ENCODE results near the gene ERBB2. TPM values are rescaled to one million over a fixed set of nuclear protein-coding genes. Genes with fewer than 3 reads are reported as not detected.
A peak's percentile ranks its signal among the peaks of the same experiment; 100 is the strongest.

The ERBB2 gene
- total and polyA plus RNA-seq, 9 of the 15 experiments (the other 6 are each of a cell fraction or from before 2014, with no cell fraction given), result 0.74 to 5.6 (median 3.3) TPM

- no peak for TF ChIP-seq HBP1 (CRISPR knock-in tag; IDR thresholded peaks at IDR 0.05)
- no peak for TF ChIP-seq CREB3 (tag; conservative IDR thresholded peaks at IDR 0.05; ENCODE audit: low read depth)
- TF ChIP-seq SUPT5H (IDR thresholded peaks at IDR 0.05), result peak; percentile 78
- no peak for TF ChIP-seq NFXL1 (CRISPR knock-in tag; IDR thresholded peaks at IDR 0.05)
- TF ChIP-seq NONO (IDR thresholded peaks at IDR 0.05; ENCODE audit: low read depth in 2 of 2, low read length in 1 of 2), result no peak
- TF ChIP-seq HDAC8 (tag; IDR thresholded peaks at IDR 0.05), result no peak
- peak; percentile 99 for TF ChIP-seq GABPA (tag; conservative IDR thresholded peaks at IDR 0.05; ENCODE audit: low read depth)
- no peak for TF ChIP-seq ZBTB8A (IDR thresholded peaks at IDR 0.05; ENCODE audit: partially characterized antibody)
- no peak for TF ChIP-seq TEAD2 (tag; IDR thresholded peaks at IDR 0.05)
- no peak for TF ChIP-seq ZNF407 (IDR thresholded peaks at IDR 0.05; ENCODE audit: low read depth)
- TF ChIP-seq KLF6 (CRISPR knock-in tag; IDR thresholded peaks at IDR 0.05; ENCODE audit: borderline replicate concordance), result peak; percentile 54; the same call in 1 of the 2 replicates
- TF ChIP-seq ZNF584 (CRISPR knock-in tag; IDR thresholded peaks at IDR 0.05; ENCODE audit: low read depth), result no peak
- TF ChIP-seq PCBP2 (IDR thresholded peaks at IDR 0.05; ENCODE audit: low read depth, low read length, poor library complexity, severe bottlenecking), result no peak
- TF ChIP-seq NEUROD1 (IDR thresholded peaks at IDR 0.05; ENCODE audit: borderline replicate concordance, low read depth, low read length, partially characterized antibody), result no peak
- TF ChIP-seq ZNF121 (CRISPR knock-in tag; conservative IDR thresholded peaks at IDR 0.05), result no peak
- no peak for TF ChIP-seq GATAD2B (IDR thresholded peaks at IDR 0.05; ENCODE audit: borderline replicate concordance)
These were observed 12.1 kb upstream of the ERBB2 start, which contains the start of gene PGAP3 (continued) for GRCh38 chr17:39687546-39688474.
